Skeletal muscle satellite cell (primary cell): Measurements from ENCODE around the gene CAMTA1.

Experiments used
- H3K27me3 ChIP-seq: 2 replicates; pipeline ENCODE4 v1.7.0; 2013; ENCODE audit warnings: low read length; ENCODE audit not compliant: control insufficient read depth, insufficient read depth
- H3K36me3 ChIP-seq: 2 replicates; pipeline ENCODE4 v1.7.0; 2013; ENCODE audit warnings: mild to moderate bottlenecking, control low read depth, low read length; ENCODE audit not compliant: insufficient read depth
- H3K4me1 ChIP-seq: 2 replicates; pipeline ENCODE4 v1.7.0; 2013; ENCODE audit warnings: low read length; ENCODE audit not compliant: control insufficient read depth, insufficient read depth
- H3K4me2 ChIP-seq: 2 replicates; pipeline ENCODE4 v1.7.0; 2013; ENCODE audit warnings: mild to moderate bottlenecking, low read length
- H3K4me3 ChIP-seq: 2 replicates; pipeline ENCODE4 v1.7.0; 2013; ENCODE audit warnings: low read length
- H3K9ac ChIP-seq: 2 replicates; pipeline ENCODE4 v1.7.0; 2013; ENCODE audit warnings: mild to moderate bottlenecking, low read depth, low read length, moderate library complexity
- H3K9me3 ChIP-seq: replicated peaks from 2 replicates; pipeline ENCODE4 v1.7.0; 2013; ENCODE audit warnings: mild to moderate bottlenecking, control low read depth, low read length

The CAMTA1 gene

GRCh38 chr1:7223334-7224080 is 438.3 kb downstream of the CAMTA1 start:
- no peak overlapping the region for H3K4me3 ChIP-seq
- no peaks in the 10 kb centered on the region for H3K27me3 ChIP-seq
- no peak overlapping the region for H3K9ac ChIP-seq

GRCh38 chr1:7224081-7224534 is 438.9 kb downstream of the CAMTA1 start:
- Histone ChIP-seq H3K4me1 (peaks cover 19% of the 10 kb centered on the region), H3K36me3 (no peaks in the 10 kb centered on the region), H3K9me3 (no peaks in the 10 kb centered on the region), H3K9ac (no peak overlapping the region), H3K4me3 (no peak overlapping the region), H3K4me2 (peak overlapping the region; percentile 41), H3K27me3 (no peaks in the 10 kb centered on the region)

More at GRCh38 chr1:7223334-7224080, 438.3 kb downstream of the CAMTA1 start:
- Histone ChIP-seq H3K36me3 (no peaks in the 10 kb centered on the region), H3K4me2 (peak overlapping the region; percentile 41), H3K9me3 (no peaks in the 10 kb centered on the region), H3K4me1 (peaks cover 19% of the 10 kb centered on the region)

GRCh38 chr1:7224644-7225043 is 439.4 kb downstream of the CAMTA1 start:
- H3K4me1 ChIP-seq, result peaks cover 20% of the 10 kb centered on the region
- H3K9ac ChIP-seq, result no peak overlapping the region
- no peaks in the 10 kb centered on the region for H3K9me3 ChIP-seq
- H3K27me3 ChIP-seq, result no peaks in the 10 kb centered on the region
- H3K4me2 ChIP-seq, result peak overlapping the region; percentile 41
- no peak overlapping the region for H3K4me3 ChIP-seq
- H3K36me3 ChIP-seq, result no peaks in the 10 kb centered on the region

- H3K4me3 ChIP-seq, result no peak overlapping the region
- H3K36me3 ChIP-seq, result no peaks in the 10 kb centered on the region
- peaks cover 24% of the 10 kb centered on the region for H3K4me1 ChIP-seq
- no peaks in the 10 kb centered on the region for H3K27me3 ChIP-seq
- no peak overlapping the region for H3K4me2 ChIP-seq
- no peak overlapping the region for H3K9ac ChIP-seq
- no peaks in the 10 kb centered on the region for H3K9me3 ChIP-seq
Observed at GRCh38 chr1:7225711-7226505, 440.7 kb downstream of the CAMTA1 start.

GRCh38 chr1:7227654-7228053 is 442.4 kb downstream of the CAMTA1 start:
- H3K4me2 ChIP-seq, result no peak overlapping the region
- peaks cover 24% of the 10 kb centered on the region for H3K4me1 ChIP-seq
- no peaks in the 10 kb centered on the region for H3K27me3 ChIP-seq
- H3K9me3 ChIP-seq, result no peaks in the 10 kb centered on the region
- H3K9ac ChIP-seq, result no peak overlapping the region
- no peak overlapping the region for H3K4me3 ChIP-seq
- H3K36me3 ChIP-seq, result no peaks in the 10 kb centered on the region

- Histone ChIP-seq H3K9me3 (no peaks in the 10 kb centered on the region), H3K9ac (no peak overlapping the region), H3K4me3 (no peak overlapping the region), H3K4me1 (peaks cover 20% of the 10 kb centered on the region), H3K4me2 (no peak overlapping the region), H3K36me3 (no peaks in the 10 kb centered on the region), H3K27me3 (no peaks in the 10 kb centered on the region)
Observed at GRCh38 chr1:7228252-7228961, 443.2 kb downstream of the CAMTA1 start.

GRCh38 chr1:7229186-7229585 is 443.9 kb downstream of the CAMTA1 start:
- Histone ChIP-seq H3K4me2 (no peak overlapping the region), H3K27me3 (no peaks in the 10 kb centered on the region), H3K4me3 (no peak overlapping the region)

GRCh38 chr1:7229696-7230631 is 444.7 kb downstream of the CAMTA1 start:
- Histone ChIP-seq H3K27me3 (no peaks in the 10 kb centered on the region), H3K4me1 (peaks cover 4% of the 10 kb centered on the region), H3K9me3 (no peaks in the 10 kb centered on the region), H3K4me2 (no peak overlapping the region), H3K9ac (no peak overlapping the region), H3K4me3 (no peak overlapping the region), H3K36me3 (no peaks in the 10 kb centered on the region)

More at GRCh38 chr1:7229186-7229585, 443.9 kb downstream of the CAMTA1 start:
- Histone ChIP-seq H3K36me3 (no peaks in the 10 kb centered on the region), H3K4me1 (peaks cover 12% of the 10 kb centered on the region), H3K9me3 (no peaks in the 10 kb centered on the region), H3K9ac (no peak overlapping the region)

GRCh38 chr1:7232441-7233236 is 447.4 kb downstream of the CAMTA1 start:
- no peak overlapping the region for H3K9ac ChIP-seq
- H3K36me3 ChIP-seq, result no peaks in the 10 kb centered on the region
- no peak overlapping the region for H3K4me3 ChIP-seq
- no peaks in the 10 kb centered on the region for H3K9me3 ChIP-seq
- peaks cover 4% of the 10 kb centered on the region for H3K4me1 ChIP-seq
- no peaks in the 10 kb centered on the region for H3K27me3 ChIP-seq
- H3K4me2 ChIP-seq, result no peak overlapping the region

- Histone ChIP-seq H3K9me3 (no peaks in the 10 kb centered on the region), H3K36me3 (no peaks in the 10 kb centered on the region), H3K9ac (no peak overlapping the region), H3K4me1 (peaks cover 4% of the 10 kb centered on the region), H3K4me2 (no peak overlapping the region), H3K4me3 (no peak overlapping the region), H3K27me3 (no peaks in the 10 kb centered on the region)
Observed at GRCh38 chr1:7233237-7233540, 447.9 kb downstream of the CAMTA1 start.
